GM19468 (cell line): Measurements from ENCODE around the gene BIVM.
A peak's percentile ranks its signal among the peaks of the same experiment; 100 is the strongest.

Experiments
- ATAC-seq: cut with Tn5 transposase; IDR thresholded peaks from one replicate; pipeline ENCODE4 v1.9.1; 2021; ENCODE audit warnings: mild to moderate bottlenecking, moderate library complexity, moderate number of reproducible peaks; ENCODE audit not compliant: unreplicated experiment; ENCODE audit errors: extremely low read depth

BIVM gene

GRCh38 chr13:102836471-102836870 lies 37.6 kb downstream of the BIVM start:
- no peak for ATAC-seq

- ATAC-seq, result no peak
Measured at GRCh38 chr13:102838273-102838672, 39.4 kb downstream of the BIVM start.

- ATAC-seq, result no peak
Measured at GRCh38 chr13:102838982-102839381, 40.1 kb downstream of the BIVM start.

GRCh38 chr13:102839462-102839861 lies 40.5 kb downstream of the BIVM start:
- ATAC-seq, result no peak

GRCh38 chr13:102845289-102845629 lies 46.3 kb downstream of the BIVM start:
- ATAC-seq, result no peak

GRCh38 chr13:102845630-102846260 lies 46.8 kb downstream of the BIVM start, which contains the start of gene ERCC5:
Gene ERCC5, plus strand, starts transcription at chr13:102846032. Its CDS starts 235 bp downstream, at chr13:102846267.
- ATAC-seq, result peak; percentile 79

GRCh38 chr13:102846261-102847015 lies 47.5 kb downstream of the BIVM start:
- peak; percentile 34 for ATAC-seq

GRCh38 chr13:102847272-102848234 lies 48.6 kb downstream of the BIVM start:
- ATAC-seq, result no peak

- ATAC-seq, result no peak
Measured at GRCh38 chr13:102848956-102849355, 50.0 kb downstream of the BIVM start.

- ATAC-seq, result no peak
Measured at GRCh38 chr13:102852556-102852955, 53.6 kb downstream of the BIVM start.

GRCh38 chr13:102854675-102855074 lies 55.8 kb downstream of the BIVM start:
- peak; percentile 39 for ATAC-seq

- ATAC-seq, result no peak
Measured at GRCh38 chr13:102856557-102856956, 57.6 kb downstream of the BIVM start.

GRCh38 chr13:102862624-102863210 lies 63.8 kb downstream of the BIVM start:
- ATAC-seq, result no peak

- ATAC-seq, result no peak
Measured at GRCh38 chr13:102863590-102863989, 64.7 kb downstream of the BIVM start.

GRCh38 chr13:102868366-102868936 lies 69.5 kb downstream of the BIVM start:
- ATAC-seq, result no peak

- ATAC-seq, result no peak
Measured at GRCh38 chr13:102869948-102870676, 71.2 kb downstream of the BIVM start.

- ATAC-seq, result no peak
Measured at GRCh38 chr13:102870677-102871415, 71.9 kb downstream of the BIVM start.

GRCh38 chr13:102872131-102872530 lies 73.2 kb downstream of the BIVM start:
- ATAC-seq, result no peak

- ATAC-seq, result no peak
Measured at GRCh38 chr13:102872531-102872930, 73.6 kb downstream of the BIVM start.
